Measurements from ENCODE around the gene SPTBN5.

Gene SPTBN5

DNA sequence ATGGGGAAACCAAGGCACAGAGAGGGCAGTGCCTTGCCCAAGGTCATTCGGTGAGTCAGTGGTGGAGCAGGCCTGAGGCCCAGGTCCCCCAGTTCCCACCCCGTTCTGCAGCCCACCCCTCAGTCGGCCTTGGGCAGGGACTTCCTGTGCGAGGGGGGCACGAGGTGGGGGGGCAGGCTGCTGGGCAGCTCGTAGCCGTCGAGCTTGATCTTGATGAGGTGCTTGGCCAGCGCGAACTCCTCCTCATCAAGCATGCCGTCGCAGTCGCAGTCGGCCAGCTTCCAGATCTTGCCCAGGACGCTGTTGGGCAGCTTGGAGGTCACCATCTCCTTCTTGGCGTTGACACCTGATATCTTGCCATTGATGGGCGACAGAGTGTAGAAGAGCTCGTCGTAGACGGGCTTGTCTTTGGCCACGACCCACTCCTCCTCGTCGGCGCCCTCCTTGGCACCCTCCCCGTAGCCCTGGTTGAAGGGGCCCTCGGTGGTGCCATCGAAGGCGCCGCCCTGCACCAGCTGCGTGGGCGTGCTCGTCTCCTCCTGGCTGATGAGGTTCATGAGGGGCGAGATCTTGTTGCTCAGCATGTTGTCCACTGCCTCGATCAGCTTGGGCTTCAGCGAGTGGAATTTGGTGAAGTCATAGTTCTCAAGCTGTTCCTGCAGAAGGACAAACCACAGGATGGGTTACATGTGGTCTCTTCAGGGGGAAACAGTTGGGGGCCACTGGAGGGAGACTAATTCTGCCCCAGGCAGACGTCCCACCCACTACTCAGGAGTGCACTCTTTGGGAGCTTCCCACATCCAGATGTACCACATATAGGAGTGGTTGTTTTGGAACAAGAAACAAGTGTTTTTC is 6.9 kb upstream of the SPTBN5 start:
- no peak for DNase-seq

DNA sequence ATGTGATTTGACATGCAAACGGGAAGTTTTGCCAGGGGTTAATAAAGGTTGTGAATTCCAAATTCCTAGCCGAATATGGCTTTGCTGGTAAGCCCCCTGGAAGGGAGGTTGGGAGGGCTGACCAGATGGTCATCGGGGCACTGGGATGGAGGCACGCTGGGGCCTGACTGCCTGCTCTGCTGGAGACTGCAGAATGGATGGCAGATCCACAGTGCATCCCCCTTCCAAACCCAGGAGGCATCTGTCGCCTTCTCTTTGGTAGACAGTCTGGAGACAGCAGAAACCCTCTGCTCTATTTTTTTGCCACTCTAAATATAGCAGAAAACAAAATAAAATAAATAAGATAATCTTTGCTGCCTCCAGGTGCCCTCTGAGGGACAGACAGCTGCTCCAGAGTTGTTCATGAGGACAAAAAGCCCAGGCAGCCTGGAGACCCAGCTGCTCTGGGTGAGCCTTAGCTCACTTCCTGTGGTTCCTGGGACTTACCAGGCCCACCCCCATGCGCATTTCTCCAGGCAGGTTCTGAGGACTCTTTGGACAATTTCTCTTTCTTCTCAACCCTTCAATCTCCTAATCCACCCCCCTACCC is 6.1 kb upstream of the SPTBN5 start:
- DNase-seq = no peak

DNA sequence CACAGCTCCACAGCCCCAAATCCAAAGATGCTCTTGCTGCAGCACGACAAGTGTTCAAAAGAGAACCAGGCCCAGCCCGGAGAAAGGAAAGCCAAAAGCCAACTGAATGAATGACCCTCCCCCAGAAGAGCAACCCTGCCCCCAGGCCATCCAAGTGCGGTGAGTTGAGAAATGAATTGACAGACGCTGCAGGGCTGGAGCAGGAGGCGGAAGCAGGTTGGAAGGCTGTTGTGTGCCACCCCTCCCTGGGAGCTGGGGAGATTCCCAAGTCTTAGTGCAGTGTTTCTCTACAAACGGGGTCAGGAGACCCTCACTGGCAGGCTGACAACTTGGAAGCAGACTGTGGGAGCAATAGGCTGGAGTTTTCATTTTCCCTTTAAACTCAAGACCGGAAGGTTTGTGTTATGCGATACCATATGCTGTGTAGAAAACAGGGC is 3.5 kb upstream of the SPTBN5 start:
- no peak for DNase-seq

DNA sequence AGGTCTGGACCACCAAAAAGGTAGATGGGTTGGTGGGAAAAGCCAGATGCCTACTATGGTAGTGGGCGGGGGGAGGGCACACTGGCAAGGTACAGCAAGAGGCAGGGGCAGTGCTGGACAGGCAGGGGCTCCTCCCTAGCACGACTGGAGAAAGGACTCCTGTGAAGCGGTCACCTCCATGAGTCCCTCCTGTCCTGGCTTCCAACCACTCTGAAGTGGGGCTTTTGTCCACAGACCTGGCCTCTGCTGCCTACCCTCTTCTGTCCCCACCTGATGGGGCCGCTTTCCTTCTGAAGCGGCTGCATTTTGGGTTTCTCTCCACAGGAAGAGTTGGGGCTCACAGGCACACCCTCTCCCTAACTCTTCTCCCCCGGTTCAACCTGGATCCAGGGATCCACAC is 2.7 kb upstream of the SPTBN5 start:
- DNase-seq = no peak

DNA sequence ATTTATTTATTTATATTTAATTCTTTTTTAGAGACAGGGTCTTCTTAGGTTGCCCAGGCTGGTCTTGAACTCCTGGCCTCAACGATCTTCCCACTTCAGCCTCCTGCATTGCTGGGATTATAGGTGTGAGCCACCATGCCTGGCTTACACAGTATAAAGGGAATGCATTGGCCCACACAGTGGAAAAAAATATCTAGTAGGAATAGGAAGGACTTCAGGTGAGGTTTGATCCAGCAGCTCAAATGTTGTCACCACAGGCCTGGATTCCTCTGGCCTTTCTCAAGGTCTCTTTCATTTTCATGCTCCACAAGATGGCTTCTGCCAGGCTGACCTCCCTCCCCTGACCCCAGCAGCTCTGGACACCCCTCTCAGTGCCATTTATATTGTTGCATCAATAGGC is 2.1 kb upstream of the SPTBN5 start:
- no peak for DNase-seq

DNA sequence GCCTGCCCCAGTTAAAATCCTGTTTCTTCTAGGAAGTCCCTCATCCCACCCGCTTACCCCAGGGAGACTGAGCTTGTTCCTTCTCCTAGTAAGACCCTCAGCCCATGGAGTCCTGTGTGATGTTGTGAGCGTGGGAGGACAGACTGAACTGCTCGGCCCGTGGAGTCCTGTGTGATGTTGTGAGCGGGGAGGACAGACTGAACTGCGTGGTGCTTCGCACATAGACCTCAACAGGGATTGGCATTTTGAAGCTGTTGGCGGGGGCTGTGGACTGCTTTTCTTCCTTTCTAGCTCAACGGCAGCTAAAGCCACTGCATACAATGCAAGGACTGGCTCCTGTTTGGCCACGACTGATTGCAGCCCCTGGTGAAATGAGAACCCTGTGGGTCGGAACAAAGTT is 1.6 kb upstream of the SPTBN5 start:
- no peak for DNase-seq

DNA sequence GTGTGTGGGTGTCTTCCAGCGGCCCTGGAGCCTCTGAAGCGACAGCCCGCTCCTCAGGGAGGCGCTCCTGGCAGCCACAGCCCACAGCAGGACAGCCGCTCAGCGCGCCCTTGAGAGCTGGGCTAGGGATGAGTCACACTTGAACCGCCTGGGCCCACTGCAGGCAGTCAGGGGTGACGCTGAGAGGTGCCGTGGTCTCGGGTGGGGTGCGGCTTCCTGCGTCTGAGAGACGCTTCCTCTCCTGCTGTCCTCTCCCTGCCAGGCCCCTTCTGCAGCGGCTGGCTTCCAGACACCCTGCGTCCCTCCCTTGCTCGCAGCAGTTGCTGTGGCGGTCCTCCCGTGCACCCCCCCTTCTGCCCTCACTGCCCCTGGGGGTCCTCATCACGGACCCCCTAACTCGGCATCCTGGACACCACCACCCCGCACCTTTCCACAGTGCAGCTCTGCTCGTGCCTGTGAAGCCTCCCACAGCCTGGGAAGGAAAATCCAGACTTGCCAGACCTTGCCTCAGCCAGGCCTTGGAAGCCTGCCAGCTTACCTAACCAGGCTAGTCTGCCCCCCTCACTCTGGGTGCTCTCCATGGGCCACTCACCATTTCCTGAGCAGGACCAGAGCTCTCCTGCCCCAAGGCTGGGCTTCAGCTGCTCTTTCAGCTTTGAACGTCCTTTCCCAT is 1.1 kb upstream of the SPTBN5 start:
- peak; percentile 67 for DNase-seq

DNA sequence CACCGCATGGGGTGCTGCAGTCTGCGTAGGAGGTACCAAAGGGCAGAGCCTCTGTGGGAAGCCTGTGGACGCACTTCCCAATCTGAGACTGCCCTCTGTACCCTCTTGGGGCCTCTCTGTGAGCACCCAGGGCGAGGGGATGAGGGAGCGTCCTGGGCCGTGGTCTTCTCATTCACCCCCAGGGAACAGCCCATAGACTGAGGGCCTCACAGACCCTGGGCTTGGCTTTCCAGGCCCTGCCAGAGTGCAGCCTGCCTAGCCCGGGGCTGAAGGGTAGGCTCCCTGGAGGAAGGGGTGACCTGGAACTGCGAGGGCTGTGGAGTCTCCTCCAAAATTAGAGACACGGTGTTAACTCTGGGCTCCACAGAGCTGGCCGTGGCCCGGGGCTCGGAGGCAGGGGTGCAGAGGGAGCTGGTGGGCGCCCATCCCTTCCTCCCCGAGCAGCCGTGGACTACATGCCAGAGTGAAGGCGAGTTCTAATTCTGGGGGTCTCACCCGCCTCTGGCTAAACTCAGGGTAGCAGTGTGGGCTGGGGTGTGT is 468 bp upstream of the SPTBN5 start:
- DNase-seq = no peak

DNA sequence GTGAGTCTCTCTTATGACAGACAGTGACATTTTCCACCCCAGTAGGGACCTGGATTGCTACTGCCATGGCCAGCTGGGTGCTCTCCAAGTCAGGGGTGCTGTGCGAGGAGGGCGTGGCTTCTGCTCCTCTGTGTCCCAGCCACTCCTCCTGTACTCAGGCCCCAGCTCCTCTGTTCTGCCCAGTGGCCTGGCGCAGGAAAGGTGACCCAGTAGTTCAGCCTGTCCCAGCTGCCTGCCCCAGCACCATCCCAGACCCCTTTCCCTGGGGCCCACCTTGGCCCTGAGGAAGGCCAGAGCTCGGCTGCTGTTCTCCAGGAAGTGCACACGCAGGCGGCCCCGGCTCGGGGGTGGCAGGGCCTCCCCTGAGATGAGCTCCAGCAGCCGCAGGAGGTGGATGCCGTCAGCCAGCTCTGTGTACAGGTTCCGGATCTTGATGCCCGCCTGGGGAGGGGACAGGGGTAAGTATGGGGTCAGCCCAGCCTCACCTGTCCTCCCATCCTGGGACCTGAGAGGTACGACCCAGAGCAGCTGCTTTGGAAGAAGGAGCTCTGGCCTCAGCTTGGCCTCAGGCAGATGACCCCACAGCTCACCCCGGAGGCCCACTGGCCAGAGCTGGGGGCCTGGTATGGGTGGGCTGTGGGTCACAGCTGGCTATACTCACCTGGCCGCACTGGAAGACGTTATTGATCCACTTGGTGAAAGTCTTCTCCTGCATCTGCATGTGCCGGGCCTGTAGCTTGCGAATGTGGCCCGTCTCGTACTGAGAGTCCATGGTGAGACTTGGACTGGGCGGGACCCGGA is 1.0 kb downstream of the SPTBN5 start:
- peak; percentile 23 for DNase-seq

DNA sequence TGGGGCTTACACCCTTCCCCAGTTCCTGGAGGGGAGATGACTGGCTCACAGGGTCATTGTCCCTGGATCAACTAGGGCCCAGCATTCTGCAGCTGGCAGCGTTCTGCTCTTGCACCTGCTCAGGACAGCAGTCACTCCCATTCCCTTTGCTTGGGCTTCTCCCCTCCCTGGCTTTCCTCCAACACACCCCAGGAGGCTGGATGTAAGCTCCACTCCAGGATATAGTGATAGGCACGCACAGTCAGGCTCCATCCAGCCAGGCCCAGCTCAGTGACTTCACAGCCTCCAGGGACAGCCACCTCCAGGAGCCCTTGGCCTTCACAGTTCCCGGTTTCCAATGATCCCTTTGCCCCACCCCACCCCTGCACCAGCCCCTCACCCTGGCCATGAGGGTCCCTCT is 1.9 kb downstream of the SPTBN5 start:
- DNase-seq = no peak

DNA sequence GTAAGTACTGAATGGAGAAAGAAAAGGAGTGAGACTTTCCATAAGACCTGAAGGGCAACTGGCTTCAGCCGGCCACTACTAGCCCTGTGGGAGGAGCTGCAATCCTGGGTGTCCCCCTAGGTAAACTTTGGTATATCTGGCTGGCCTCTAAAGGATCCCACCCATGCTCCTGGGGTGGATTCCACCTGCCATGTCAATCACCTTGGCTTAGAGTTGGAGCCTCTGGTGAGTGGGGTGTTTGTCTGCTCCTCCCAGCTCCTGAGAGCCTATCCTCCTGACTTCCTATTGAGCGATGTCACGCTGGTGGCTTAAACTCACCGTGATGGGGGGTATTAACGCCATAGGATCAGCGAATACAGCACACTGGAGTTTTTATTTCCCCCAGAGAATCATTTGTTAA is 2.6 kb downstream of the SPTBN5 start:
- no peak for DNase-seq

DNA sequence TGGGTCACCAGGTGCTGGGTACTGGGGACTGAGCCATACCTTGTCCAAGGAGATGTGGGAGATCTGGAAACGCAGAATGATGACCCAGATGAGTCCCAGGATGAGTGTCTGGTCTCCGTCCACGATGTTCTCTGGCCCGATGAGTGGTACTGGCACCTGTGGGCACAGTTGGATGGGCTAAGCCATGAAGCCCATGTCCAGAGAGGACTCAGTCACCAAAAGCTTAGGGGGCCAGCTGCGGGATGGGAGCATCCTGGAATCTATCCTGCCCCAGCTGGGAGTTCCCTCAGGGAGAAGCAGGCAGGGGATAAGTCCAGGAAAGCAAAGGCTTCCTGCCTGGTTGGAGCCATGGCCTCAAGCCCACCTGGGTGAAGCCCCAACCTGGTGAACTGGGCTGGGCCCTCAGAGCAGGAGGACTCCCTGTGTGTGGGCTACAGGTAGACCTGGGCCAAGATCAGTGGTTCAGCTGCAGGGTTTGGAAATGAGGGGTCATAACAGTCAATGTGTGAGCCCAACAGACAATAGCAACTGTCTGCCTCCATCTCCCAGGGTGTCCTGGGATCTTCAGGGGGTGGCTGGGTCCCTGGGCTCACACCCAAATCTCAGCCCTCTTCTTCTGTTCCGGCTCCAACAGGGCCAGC is 3.7 kb downstream of the SPTBN5 start:
- no peak for DNase-seq

DNA sequence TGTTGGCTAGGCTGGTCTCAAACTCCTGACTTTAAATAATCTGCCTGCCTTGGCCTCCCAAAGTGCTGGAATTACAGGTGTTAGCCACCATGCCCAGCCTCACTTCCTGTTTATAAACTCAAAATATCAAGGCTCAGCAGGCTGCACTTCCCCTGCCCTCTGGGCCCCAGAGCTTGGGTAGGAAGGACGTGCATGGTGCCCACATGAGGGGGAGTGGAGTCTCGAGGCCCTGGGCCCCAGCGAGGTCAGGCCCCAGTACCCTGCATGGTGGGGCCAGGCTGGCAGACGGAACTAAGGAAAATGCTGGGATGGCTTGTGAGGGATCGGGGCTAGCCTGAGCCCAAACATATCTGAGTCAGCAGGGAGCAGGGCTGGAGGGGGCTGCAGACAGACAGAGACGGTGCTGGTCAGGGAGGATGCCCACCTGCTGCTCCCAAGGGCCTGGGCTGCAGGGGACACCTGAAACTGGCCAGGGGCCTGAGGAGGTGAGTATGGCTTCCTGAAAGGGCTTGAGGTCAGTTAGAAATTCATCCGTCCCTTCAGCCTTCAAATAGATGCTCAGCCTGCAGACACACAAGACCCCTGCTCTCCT is 5.1 kb downstream of the SPTBN5 start:
- no peak for DNase-seq

DNA sequence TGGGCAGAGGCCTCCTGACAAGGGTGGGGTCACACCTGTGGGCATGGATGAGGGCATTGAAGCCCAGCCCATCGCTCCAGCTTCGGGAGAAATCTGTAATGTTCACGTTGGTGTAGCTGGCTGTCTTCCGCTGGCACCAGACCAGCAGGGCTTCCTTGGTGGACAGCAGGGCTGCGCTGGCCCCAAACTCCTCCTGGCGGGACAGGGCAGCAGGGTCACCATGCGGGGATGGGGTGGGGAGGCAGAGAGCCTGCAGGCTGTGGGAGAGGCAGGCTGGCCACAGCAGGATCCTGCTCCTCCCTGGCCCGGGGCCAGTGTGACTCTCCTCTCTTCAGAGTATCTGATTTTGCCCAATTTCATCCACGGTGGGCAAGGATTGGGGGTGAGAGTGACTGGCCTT is 6.0 kb downstream of the SPTBN5 start:
- DNase-seq = no peak

DNA sequence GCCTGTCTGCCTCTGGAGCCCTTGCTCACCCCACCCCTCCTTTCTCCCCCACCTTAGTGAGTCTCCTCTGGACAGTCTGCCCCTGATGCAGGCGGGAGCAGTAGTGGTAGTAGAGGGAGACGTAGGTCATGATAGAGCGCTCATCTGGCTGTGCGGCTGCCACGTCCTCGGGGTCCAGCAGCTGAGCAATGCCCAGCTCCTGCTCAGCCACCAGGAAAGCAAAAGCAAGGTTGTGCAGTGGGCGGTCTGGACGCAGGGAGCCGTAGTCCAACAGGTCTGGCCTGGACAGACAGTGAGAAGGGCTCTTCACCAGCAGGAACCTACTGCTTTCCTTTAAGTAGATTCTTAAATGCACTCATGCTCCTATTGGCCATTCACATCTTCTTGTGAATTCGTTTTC is 6.7 kb downstream of the SPTBN5 start:
- DNase-seq = no peak

DNA sequence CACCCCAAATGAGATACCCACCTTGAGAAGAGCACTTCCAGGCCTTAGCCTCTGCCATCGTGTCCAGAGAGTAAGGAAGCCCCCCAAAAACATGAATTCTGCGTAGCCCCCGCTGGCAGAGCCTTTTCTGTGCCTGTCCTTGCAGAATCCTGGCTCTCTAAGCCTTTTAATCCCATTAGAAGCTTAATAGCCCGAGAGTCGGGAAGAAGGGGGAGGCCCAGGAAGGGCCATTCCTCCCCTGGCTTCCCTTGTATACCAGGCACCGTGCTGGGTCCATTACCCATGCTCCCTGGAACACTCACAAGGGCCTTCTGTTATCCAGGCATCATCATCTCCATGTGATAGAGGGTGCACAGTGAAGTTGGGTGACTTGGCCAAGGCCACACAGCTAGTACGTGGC is 7.1 kb downstream of the SPTBN5 start:
- DNase-seq = no peak

DNA sequence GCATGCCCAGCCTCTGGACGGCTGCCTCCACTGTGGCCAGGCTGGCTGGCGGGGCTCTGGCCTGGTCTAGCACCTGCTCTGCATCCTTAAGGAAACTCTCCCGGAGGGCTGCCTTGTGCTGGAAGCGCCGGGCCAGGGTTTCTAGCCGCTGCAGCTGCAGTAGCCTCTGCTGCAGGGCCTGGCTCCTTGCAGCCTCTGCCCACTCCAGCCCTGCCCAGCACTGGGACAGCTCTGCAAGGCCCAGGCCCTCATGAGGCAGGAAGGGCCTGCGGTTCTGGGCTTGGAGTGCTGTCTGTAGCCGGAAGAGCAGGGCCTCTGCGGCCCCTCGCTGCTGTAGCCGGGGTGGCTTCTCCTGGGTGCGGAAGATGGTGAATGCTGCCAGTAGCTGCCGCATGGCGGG is 8.0 kb downstream of the SPTBN5 start:
- no peak for DNase-seq

DNA sequence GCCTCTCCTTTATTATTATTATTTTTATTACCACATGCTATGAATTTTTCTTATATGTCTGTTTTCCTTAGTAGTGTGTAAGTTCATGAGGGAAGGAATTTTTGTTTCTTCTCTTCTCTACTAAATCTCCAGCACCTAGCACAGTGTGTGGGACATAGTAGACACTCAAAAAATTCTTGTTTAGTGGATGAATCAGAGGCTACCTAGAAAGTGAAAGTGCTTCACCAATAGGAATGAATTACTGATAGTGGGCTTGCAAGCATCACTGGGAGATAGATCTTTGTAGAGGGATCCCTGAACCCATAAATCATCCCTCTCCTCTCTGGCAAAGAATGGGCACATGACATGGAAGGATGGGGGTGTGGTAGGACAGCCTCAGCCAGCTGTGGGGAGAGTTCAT is 8.5 kb downstream of the SPTBN5 start:
- no peak for DNase-seq

DNA sequence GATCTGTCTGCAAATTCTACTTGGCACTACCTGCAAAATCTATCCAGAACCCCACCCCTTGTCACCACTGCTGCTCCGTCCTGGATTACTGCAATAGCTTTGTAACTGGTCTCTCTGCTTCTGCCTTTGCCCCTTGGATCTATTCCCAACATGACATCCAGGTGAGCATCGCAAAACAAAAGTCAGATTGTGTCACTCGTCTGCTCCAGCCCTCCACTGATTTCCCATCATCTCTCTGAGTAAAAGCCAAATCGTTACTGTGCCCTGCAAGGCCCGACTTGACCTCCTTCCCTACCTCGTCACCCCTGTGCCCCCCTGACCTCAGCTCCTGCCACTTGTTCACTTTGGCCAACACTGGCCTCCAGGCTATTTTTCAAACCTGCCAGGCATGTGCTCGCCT is 9.4 kb downstream of the SPTBN5 start:
- DNase-seq = no peak

DNA sequence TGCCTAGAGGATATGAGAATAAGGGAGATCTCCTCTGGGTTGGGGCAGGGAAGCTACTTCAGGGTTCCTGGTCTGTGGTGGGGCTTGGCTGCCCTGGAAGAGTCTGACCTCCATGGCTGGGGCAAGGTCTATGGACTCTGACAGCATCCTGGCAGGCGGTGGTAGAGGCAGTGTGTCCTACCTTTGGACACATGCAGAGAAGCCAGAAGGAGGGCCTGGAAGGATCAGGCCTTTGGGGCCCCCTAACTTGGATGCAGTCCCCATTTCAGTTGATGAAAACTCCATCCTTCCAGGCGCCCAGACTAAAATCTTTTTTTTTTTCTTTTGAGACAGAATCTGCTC is 10.4 kb downstream of the SPTBN5 start:
- DNase-seq = no peak

DNA sequence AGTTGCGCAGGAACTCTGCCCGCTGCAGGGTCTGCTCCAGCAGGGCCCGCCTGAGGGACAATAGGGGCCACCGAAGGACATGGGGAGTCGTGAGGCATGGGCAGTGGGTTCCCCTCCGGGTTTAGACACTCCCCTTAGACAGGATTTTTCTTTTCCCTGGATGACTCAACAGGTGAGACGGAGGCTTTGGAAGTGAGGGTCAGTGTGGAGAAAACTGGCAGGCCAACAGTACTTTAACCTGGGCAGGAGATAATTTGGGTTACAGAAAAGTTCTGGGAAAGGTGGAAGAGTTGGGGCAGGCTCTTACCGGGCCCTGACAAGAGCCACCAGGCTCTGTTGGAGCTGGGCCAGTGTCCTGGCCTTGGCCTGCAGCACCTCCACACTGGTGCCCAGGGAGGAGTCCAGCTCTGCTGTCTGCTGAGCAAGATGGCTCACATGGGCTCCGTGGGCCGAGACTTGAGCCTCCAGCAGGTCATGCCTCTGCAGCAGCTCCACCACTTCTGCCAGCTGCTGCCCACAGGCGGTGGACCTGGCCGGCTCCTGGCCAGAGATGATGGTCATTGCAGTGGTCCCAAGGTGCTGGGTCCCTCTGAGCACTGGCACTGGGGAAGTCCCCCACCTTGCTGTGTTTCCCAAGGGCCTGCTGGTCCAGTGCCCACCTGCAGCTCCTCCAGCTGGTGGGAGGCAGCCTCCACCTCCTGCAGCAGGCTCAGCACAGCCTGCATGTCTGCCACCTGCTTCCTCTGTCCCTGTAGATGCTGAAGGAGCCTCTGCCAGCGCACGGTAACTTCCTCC is 11.0 kb downstream of the SPTBN5 start:
- no peak for DNase-seq
